ENCODE results near the gene FNIP2. TPM values are rescaled to one million over a fixed set of nuclear protein-coding genes. Genes with fewer than 3 reads are reported as not detected.

Gene FNIP2
- total and polyA plus RNA-seq, 9 of the 15 experiments (the other 6 are each of a cell fraction or from before 2014, with no cell fraction given), result 1.7 to 15.5 (median 8.3) TPM

DNA sequence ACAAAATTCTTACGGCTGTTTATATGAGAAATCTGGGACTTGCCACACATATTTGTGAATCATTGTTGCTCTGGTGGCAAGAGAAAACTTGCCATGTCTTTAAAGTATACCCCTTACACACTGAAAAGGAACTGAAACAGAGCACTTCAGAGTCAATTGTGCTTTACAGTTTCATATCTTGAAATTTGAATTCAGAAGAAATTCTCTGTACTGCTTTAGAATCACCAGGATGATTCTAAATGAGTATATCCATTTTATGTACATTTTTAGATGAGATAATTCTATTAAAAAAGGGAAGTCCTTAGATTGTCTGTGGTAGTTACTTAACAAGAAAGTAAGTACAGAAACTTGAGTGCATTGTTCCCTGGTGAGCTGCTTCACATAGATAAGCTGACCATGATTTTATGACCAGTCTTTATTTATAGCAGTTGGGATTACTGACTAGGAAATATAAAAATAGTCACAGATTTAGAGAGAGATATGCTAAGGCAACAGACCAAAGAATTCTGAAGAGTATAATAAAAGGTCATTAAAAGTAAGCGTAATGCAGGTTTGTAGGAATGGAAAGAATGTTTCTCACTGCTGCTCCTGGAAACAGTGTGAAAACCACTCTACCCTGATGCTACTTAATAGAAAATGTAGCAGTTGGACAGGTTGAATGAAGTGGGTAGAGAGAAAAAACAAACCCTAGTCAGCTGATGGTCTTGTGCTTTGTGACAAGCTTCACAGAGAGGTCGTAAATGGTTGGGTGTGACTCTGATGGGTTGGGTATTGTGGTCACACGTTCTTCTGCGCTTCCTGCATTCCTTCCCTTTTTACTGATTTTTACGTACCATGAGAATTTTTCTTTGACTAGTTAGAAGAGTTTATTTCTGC, 41.0 kb downstream of the FNIP2 start (continued):
- TF ChIP-seq NRF1 (conservative IDR thresholded peaks at IDR 0.05 in 1 of 2, IDR thresholded peaks at IDR 0.05 in 1 of 2), result no peak
- TF ChIP-seq, protein P1, sequence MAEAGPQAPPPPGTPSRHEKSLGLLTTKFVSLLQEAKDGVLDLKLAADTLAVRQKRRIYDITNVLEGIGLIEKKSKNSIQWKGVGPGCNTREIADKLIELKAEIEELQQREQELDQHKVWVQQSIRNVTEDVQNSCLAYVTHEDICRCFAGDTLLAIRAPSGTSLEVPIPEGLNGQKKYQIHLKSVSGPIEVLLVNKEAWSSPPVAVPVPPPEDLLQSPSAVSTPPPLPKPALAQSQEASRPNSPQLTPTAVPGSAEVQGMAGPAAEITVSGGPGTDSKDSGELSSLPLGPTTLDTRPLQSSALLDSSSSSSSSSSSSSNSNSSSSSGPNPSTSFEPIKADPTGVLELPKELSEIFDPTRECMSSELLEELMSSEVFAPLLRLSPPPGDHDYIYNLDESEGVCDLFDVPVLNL (CRISPR knock-in tag; IDR thresholded peaks at IDR 0.05; ENCODE audit: low read depth), result no peak
- TF ChIP-seq SMAD4 (CRISPR knock-in tag; conservative IDR thresholded peaks at IDR 0.05), result no peak
- no peak for TF ChIP-seq ZNF124 (CRISPR knock-in tag; IDR thresholded peaks at IDR 0.05)
- TF ChIP-seq, protein P2, sequence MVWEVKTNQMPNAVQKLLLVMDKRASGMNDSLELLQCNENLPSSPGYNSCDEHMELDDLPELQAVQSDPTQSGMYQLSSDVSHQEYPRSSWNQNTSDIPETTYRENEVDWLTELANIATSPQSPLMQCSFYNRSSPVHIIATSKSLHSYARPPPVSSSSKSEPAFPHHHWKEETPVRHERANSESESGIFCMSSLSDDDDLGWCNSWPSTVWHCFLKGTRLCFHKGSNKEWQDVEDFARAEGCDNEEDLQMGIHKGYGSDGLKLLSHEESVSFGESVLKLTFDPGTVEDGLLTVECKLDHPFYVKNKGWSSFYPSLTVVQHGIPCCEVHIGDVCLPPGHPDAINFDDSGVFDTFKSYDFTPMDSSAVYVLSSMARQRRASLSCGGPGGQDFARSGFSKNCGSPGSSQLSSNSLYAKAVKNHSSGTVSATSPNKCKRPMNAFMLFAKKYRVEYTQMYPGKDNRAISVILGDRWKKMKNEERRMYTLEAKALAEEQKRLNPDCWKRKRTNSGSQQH (CRISPR knock-in tag; IDR thresholded peaks at IDR 0.05), result no peak
- TF ChIP-seq, protein P3, sequence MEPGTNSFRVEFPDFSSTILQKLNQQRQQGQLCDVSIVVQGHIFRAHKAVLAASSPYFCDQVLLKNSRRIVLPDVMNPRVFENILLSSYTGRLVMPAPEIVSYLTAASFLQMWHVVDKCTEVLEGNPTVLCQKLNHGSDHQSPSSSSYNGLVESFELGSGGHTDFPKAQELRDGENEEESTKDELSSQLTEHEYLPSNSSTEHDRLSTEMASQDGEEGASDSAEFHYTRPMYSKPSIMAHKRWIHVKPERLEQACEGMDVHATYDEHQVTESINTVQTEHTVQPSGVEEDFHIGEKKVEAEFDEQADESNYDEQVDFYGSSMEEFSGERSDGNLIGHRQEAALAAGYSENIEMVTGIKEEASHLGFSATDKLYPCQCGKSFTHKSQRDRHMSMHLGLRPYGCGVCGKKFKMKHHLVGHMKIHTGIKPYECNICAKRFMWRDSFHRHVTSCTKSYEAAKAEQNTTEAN (CRISPR knock-in tag; IDR thresholded peaks at IDR 0.05), result no peak
- TF ChIP-seq RBM15 (IDR thresholded peaks at IDR 0.05; ENCODE audit: insufficient read depth, low read length), result no peak
- TF ChIP-seq, protein P4, sequence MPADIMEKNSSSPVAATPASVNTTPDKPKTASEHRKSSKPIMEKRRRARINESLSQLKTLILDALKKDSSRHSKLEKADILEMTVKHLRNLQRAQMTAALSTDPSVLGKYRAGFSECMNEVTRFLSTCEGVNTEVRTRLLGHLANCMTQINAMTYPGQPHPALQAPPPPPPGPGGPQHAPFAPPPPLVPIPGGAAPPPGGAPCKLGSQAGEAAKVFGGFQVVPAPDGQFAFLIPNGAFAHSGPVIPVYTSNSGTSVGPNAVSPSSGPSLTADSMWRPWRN (IDR thresholded peaks at IDR 0.05; ENCODE audit: low read depth), result 0 out of 2 replicates have a peak, but pooled peaks have one; percentile 9
- TF ChIP-seq ZNF165 (CRISPR knock-in tag; IDR thresholded peaks at IDR 0.05; ENCODE audit: borderline replicate concordance), result no peak
- TF ChIP-seq HCFC1 (IDR thresholded peaks at IDR 0.05; ENCODE audit: low read depth, low read length), result no peak
- no peak for TF ChIP-seq SMC3 (conservative IDR thresholded peaks at IDR 0.05; ENCODE audit: insufficient read depth, low read depth, low read length)
- peak; percentile 87 for TF ChIP-seq MEF2A (IDR thresholded peaks at IDR 0.05; ENCODE audit: control insufficient read depth, low read depth, low read length)
- no peak for TF ChIP-seq ZBED1 (IDR thresholded peaks at IDR 0.05)
- no peak for TF ChIP-seq SRSF3 (IDR thresholded peaks at IDR 0.05; ENCODE audit: insufficient read depth, low read length)
- no peak for TF ChIP-seq STAT5B (CRISPR knock-in tag; IDR thresholded peaks at IDR 0.05)
- TF ChIP-seq, protein P5, sequence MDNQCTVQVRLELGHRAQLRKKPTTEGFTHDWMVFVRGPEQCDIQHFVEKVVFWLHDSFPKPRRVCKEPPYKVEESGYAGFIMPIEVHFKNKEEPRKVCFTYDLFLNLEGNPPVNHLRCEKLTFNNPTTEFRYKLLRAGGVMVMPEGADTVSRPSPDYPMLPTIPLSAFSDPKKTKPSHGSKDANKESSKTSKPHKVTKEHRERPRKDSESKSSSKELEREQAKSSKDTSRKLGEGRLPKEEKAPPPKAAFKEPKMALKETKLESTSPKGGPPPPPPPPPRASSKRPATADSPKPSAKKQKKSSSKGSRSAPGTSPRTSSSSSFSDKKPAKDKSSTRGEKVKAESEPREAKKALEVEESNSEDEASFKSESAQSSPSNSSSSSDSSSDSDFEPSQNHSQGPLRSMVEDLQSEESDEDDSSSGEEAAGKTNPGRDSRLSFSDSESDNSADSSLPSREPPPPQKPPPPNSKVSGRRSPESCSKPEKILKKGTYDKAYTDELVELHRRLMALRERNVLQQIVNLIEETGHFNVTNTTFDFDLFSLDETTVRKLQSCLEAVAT (IDR thresholded peaks at IDR 0.05), result peak in 1 of 2 experiments; percentile 44; a peak in 1 of 4 replicates
- peak; percentile 36 to 64; a peak in 3 of 4 replicates for TF ChIP-seq KDM1A (IDR thresholded peaks at IDR 0.05)
- TF ChIP-seq ZNF586 (CRISPR knock-in tag; conservative IDR thresholded peaks at IDR 0.05), result no peak
- no peak for TF ChIP-seq SIRT6 (IDR thresholded peaks at IDR 0.05; ENCODE audit: low read depth, low read length)
- TF ChIP-seq HMGN3 (IDR thresholded peaks at IDR 0.05; ENCODE audit: borderline replicate concordance, extremely low read depth, insufficient read length, low read depth, low read length), result no peak
- TF ChIP-seq HDGF (IDR thresholded peaks at IDR 0.05), result no peak
- TF ChIP-seq ZKSCAN3 (CRISPR knock-in tag; IDR thresholded peaks at IDR 0.05), result no peak

All from K562 (cell line).